ENCODE measurements around the gene CDR2. TPM values are rescaled to one million over a fixed set of nuclear protein-coding genes. Genes with fewer than 3 reads are reported as not detected.

CDR2 gene
- polyA plus RNA-seq, 3 donors, result 2.5 to 5.9 (median 4.8) TPM

- Histone ChIP-seq H3K27ac (ENCODE audit: low read depth in 1 of 2, low read length in 2 of 2) (no peak overlapping the region), H3K36me3 (replicated peaks in 1 of 2; ENCODE audit: control insufficient read depth in 1 of 2, insufficient read depth in 2 of 2, low read length in 2 of 2) (peaks cover 17 to 30% of the 10 kb centered on the region in 2 donors), H3K4me1 (ENCODE audit: control insufficient read depth in 1 of 2, insufficient read depth in 2 of 2, low read length in 2 of 2) (peaks cover 16 to 27% of the 10 kb centered on the region in 2 donors), H3K4me2 (replicated peaks; ENCODE audit: extremely low read depth, low read length, poor library complexity, severe bottlenecking) (no peak overlapping the region), H3K4me3 (replicated peaks in 1 of 3; ENCODE audit: low read depth in 2 of 3, low read length in 3 of 3) (no peak overlapping the region), H4K20me1 (ENCODE audit: insufficient read depth, low read length) (no peaks in the 10 kb centered on the region), H3K27me3 (ENCODE audit: control insufficient read depth in 2 of 2, insufficient read depth in 2 of 2, low read length in 2 of 2) (no peaks in the 10 kb centered on the region), H3K79me2 (ENCODE audit: insufficient read depth, low read length) (peaks cover 65% of the 10 kb centered on the region), H2AFZ (ENCODE audit: insufficient read depth, low read depth, low read length, poor library complexity, severe bottlenecking) (no peak overlapping the region), H3K9ac (ENCODE audit: insufficient read depth, low read length, poor library complexity, severe bottlenecking) (no peak overlapping the region), H3K9me3 (replicated peaks in 1 of 2; ENCODE audit: control insufficient read depth in 1 of 2, insufficient read depth in 1 of 2, low read length in 2 of 2) (no peaks in the 10 kb centered on the region)
- no peak overlapping the region for H3K4me3 Mint-ChIP-seq
- H3K27ac Mint-ChIP-seq, result peak overlapping the region in 1 of 7 donors; percentile 26
- H3K4me1 Mint-ChIP-seq, result peaks cover 27% of the 10 kb centered on the region
- 100% methylated on average over 3 of the region's 3 CpGs for WGBS (ENCODE audit: insufficient coverage)
- no peak for TF ChIP-seq CTCF (IDR thresholded peaks at IDR 0.05)
- no peak for DNase-seq
- intact Hi-C loops (cut with micrococcal nuclease), result no loop called here
- H3K9me3 Mint-ChIP-seq, result peaks cover 0 to 4% (median 0%) of the 10 kb centered on the region in 7 donors
- H3K36me3 Mint-ChIP-seq, result peaks cover 32 to 34% of the 10 kb centered on the region in 2 donors
- no peaks in the 10 kb centered on the region for H3K27me3 Mint-ChIP-seq (ENCODE audit: low read depth in 3 of 3)
These were observed 7.5 kb downstream of the CDR2 start for GRCh38 chr16:22366889-22367288.

DNA sequence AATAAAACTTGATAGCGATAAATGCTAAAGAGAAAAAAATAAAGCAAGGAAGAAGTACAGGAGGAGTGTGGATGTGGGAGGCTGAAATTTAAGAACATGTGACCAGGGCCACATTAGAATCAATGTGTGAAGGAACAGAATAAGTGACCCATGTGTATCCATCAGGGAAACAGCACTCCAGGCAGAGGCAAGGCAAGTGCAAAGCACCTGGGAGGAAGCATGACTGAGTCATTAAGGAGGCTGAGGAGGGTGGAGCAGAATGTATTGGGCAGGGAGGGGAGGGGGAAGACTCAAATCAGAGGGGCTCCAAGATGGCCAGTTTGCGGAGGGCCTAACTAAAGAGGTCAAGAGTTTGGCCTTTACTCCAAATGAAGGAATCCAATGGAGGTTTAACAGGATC, 8.0 kb downstream of the CDR2 start:
- Mint-ChIP-seq H3K4me3 (no peak overlapping the region), H3K27ac (peak overlapping the region in 2 of 7 donors; percentile 26), H3K4me1 (peaks cover 24% of the 10 kb centered on the region), H3K36me3 (peaks cover 32 to 34% of the 10 kb centered on the region in 2 donors), H3K9me3 (peaks cover 0 to 4% (median 0%) of the 10 kb centered on the region in 7 donors), H3K27me3 (ENCODE audit: low read depth in 3 of 3) (no peaks in the 10 kb centered on the region)
- Histone ChIP-seq H3K4me3 (replicated peaks in 1 of 3; ENCODE audit: low read depth in 2 of 3, low read length in 3 of 3) (no peak overlapping the region), H2AFZ (ENCODE audit: insufficient read depth, low read depth, low read length, poor library complexity, severe bottlenecking) (no peak overlapping the region), H3K27me3 (ENCODE audit: control insufficient read depth in 2 of 2, insufficient read depth in 2 of 2, low read length in 2 of 2) (no peaks in the 10 kb centered on the region), H3K9ac (ENCODE audit: insufficient read depth, low read length, poor library complexity, severe bottlenecking) (no peak overlapping the region), H3K36me3 (replicated peaks in 1 of 2; ENCODE audit: control insufficient read depth in 1 of 2, insufficient read depth in 2 of 2, low read length in 2 of 2) (peaks cover 17 to 30% of the 10 kb centered on the region in 2 donors), H3K79me2 (ENCODE audit: insufficient read depth, low read length) (peaks cover 60% of the 10 kb centered on the region), H4K20me1 (ENCODE audit: insufficient read depth, low read length) (no peaks in the 10 kb centered on the region), H3K4me1 (ENCODE audit: control insufficient read depth in 1 of 2, insufficient read depth in 2 of 2, low read length in 2 of 2) (peaks cover 16 to 26% of the 10 kb centered on the region in 2 donors), H3K4me2 (replicated peaks; ENCODE audit: extremely low read depth, low read length, poor library complexity, severe bottlenecking) (no peak overlapping the region), H3K9me3 (replicated peaks in 1 of 2; ENCODE audit: control insufficient read depth in 1 of 2, insufficient read depth in 1 of 2, low read length in 2 of 2) (no peaks in the 10 kb centered on the region), H3K27ac (ENCODE audit: low read depth in 1 of 2, low read length in 2 of 2) (no peak overlapping the region)
- intact Hi-C loops (cut with micrococcal nuclease), result no loop called here
- no peak for DNase-seq
- TF ChIP-seq CTCF (IDR thresholded peaks at IDR 0.05), result no peak
- WGBS (ENCODE audit: insufficient coverage), result 100% methylated on average over 1 of the region's 2 CpGs
